Chondrocyte (in vitro differentiated cells): ENCODE measurements around the gene MCAM. TPM values are rescaled to one million over a fixed set of nuclear protein-coding genes. Genes with fewer than 3 reads are reported as not detected.

Source experiments
- DNase-seq: peaks from one replicate; pipeline ENCODE4 v3.0.0; 2021; ENCODE audit warnings: mixed read lengths, low spot score
- H3K27ac Mint-ChIP-seq: one replicate; pipeline ENCODE4 v1.8.0; 2021; ENCODE audit warnings: mild to moderate bottlenecking, moderate library complexity, mixed read lengths; ENCODE audit not compliant: unreplicated experiment
- H3K27me3 Mint-ChIP-seq: 2 replicates; pipeline ENCODE4 v1.8.0; 2021; ENCODE audit warnings: low read depth, mixed read lengths
- H3K36me3 Mint-ChIP-seq: 2 replicates; pipeline ENCODE4 v1.8.0; 2021; ENCODE audit warnings: low read depth, mixed read lengths
- H3K4me1 Mint-ChIP-seq: 2 replicates; pipeline ENCODE4 v1.8.0; 2021; ENCODE audit warnings: low read depth, mild to moderate bottlenecking, mixed read lengths
- H3K4me3 Mint-ChIP-seq: one replicate; pipeline ENCODE4 v1.8.0; 2021; ENCODE audit warnings: mild to moderate bottlenecking, moderate library complexity, mixed read lengths; ENCODE audit not compliant: unreplicated experiment
- H3K9me3 Mint-ChIP-seq: 2 replicates; pipeline ENCODE4 v1.8.0; 2021; ENCODE audit warnings: low read depth, mixed read lengths
- total RNA-seq: library from RNA; stranded (reverse); gene quantifications from 3 replicates; pipeline ENCODE4 v1.2.1, GENCODE V29; 2021
- TF ChIP-seq, protein P1 (sequence below): fragments of 200-600 bp; sonication (generic); IDR thresholded peaks from 2 replicates; pipeline ENCODE4 v1.5.0; 2021; ENCODE audit warnings: antibody characterized with exemption, mild to moderate bottlenecking, moderate library complexity

MCAM gene
- total RNA-seq, 1 donor from 2014 or later = 527 TPM

DNA sequence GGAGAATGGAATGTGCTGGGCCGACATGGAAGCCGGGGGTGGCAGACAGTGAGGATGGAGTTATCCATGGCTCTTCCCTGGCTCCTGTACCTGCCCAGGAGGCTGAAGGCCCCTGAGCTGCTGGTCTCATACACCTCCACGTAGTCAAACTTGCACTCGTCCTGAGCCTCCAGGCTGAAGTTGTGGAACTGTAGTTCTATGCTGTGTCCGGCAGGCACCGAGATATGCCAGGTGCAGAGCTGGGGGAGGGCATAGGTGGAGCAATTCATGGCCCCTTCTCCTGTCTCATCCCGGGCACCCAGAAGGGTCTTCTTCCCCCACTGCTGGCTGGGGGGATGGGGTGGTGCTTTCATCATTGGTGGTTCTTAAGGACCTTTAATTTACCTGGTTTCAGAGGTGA, 26.8 kb upstream of the MCAM start:
- Mint-ChIP-seq H3K36me3 (no peaks in the 10 kb centered on the region), H3K4me3 (no peak overlapping the region), H3K9me3 (no peaks in the 10 kb centered on the region), H3K4me1 (peaks cover 25% of the 10 kb centered on the region), H3K27ac (no peak overlapping the region), H3K27me3 (peaks cover 24% of the 10 kb centered on the region)
- TF ChIP-seq, protein P1, sequence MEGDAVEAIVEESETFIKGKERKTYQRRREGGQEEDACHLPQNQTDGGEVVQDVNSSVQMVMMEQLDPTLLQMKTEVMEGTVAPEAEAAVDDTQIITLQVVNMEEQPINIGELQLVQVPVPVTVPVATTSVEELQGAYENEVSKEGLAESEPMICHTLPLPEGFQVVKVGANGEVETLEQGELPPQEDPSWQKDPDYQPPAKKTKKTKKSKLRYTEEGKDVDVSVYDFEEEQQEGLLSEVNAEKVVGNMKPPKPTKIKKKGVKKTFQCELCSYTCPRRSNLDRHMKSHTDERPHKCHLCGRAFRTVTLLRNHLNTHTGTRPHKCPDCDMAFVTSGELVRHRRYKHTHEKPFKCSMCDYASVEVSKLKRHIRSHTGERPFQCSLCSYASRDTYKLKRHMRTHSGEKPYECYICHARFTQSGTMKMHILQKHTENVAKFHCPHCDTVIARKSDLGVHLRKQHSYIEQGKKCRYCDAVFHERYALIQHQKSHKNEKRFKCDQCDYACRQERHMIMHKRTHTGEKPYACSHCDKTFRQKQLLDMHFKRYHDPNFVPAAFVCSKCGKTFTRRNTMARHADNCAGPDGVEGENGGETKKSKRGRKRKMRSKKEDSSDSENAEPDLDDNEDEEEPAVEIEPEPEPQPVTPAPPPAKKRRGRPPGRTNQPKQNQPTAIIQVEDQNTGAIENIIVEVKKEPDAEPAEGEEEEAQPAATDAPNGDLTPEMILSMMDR = no peak
- DNase-seq = peak; percentile 37

DNA sequence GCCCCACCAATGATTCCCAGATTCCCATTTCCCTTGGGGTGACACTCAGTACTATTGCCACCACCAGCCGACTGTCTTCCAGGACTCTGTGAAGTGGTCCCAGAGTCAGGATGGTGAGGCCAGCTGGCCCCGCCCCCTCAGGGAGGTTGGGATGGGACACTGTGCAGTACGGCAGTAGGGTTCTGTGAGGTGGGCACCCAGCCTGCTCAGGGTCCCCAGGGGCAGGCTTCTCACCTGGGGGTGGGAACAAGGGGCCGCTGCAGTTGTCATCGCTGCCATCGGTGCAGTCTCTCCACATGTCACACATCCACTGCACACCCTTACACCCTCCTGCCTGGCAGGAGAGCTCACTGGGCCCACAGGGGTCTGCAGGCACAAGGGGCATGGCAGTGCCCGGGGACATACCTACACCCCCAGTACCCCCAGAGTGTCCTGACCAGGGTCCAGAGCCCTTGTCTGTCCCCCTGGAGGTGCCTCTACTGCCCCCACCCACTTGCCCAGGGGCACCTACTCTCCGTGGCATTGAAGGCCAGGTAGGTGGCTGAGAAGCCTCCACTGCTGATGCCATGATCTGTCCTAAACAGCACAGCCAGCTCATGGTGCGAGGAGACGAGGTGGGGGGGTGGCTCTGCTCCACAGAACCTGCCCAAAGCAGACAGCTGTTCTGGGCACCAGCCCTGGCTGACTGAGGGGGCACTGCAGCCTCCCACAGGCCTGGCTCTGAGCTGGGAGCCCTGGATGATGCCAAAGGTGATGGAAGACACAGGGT, 25.6 kb upstream of the MCAM start:
- Mint-ChIP-seq H3K36me3 (no peaks in the 10 kb centered on the region), H3K4me3 (no peak overlapping the region), H3K9me3 (no peaks in the 10 kb centered on the region), H3K27me3 (peaks cover 17% of the 10 kb centered on the region), H3K4me1 (peaks cover 37% of the 10 kb centered on the region), H3K27ac (no peak overlapping the region)
- TF ChIP-seq, protein P1 = no peak
- DNase-seq = peak; percentile 81

DNA sequence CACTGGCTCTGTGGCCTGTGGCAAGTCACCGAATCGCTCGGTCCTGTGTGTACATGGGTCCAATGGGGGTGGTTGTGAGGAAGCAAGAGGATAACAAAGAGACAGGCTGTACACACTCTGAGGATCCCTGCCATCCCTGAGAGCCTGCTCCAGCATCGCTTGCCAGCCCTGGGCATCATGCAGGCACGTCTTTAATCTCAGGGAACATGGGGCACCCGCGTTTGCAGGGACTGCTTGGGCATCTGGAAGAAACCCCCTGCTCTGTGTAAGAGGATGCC, 25.0 kb upstream of the MCAM start:
- Mint-ChIP-seq H3K9me3 (no peaks in the 10 kb centered on the region), H3K27me3 (peaks cover 14% of the 10 kb centered on the region), H3K27ac (no peak overlapping the region), H3K4me3 (no peak overlapping the region), H3K4me1 (peaks cover 37% of the 10 kb centered on the region), H3K36me3 (no peaks in the 10 kb centered on the region)
- TF ChIP-seq, protein P1 = no peak
- DNase-seq = peak; percentile 58

DNA sequence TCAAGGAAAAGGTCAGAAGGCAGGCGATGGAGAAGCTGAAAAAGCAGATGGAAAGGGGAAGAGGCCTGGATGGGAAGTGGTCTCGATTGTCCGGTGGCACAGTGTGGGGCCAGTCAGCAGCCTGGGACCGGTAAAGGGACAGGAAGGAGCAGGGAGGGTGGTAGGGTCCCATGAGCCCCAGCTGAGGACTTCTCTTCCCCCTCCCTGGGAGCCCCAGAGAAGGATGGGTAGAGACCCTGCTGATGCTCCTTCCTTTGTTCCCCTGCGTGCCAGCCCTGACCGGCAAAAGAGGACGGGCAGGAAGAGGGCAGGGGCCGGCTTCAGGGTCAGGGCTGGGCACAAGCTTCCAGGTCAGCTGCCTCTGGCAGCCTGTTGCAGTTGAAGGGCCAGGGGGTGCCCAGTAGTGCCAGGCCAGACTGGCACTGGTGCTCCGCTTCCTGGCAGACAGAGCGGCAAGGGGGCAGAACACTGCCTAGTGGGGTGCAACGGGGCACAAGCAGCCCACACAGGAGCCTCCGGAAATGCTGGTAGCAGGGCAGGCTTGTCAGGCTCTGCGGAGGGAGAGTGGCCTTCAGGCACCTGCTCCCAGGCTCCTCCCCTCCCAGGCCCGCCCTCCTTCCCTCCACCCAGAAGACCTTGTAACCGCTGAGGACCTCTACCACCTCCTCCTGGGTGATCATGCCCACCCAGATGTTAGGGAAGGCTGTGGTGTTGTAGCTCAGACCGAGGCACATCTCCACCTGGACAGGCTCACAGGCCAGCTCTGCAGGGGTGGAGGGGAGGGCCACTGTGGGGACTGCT, 24.5 kb upstream of the MCAM start:
- Mint-ChIP-seq H3K4me3 (peak overlapping the region; percentile 70), H3K4me1 (peaks cover 38% of the 10 kb centered on the region), H3K27ac (peak overlapping the region; percentile 82), H3K9me3 (no peaks in the 10 kb centered on the region), H3K27me3 (peaks cover 11% of the 10 kb centered on the region), H3K36me3 (no peaks in the 10 kb centered on the region)
- TF ChIP-seq, protein P1 = no peak
- peak; percentile 70 for DNase-seq

DNA sequence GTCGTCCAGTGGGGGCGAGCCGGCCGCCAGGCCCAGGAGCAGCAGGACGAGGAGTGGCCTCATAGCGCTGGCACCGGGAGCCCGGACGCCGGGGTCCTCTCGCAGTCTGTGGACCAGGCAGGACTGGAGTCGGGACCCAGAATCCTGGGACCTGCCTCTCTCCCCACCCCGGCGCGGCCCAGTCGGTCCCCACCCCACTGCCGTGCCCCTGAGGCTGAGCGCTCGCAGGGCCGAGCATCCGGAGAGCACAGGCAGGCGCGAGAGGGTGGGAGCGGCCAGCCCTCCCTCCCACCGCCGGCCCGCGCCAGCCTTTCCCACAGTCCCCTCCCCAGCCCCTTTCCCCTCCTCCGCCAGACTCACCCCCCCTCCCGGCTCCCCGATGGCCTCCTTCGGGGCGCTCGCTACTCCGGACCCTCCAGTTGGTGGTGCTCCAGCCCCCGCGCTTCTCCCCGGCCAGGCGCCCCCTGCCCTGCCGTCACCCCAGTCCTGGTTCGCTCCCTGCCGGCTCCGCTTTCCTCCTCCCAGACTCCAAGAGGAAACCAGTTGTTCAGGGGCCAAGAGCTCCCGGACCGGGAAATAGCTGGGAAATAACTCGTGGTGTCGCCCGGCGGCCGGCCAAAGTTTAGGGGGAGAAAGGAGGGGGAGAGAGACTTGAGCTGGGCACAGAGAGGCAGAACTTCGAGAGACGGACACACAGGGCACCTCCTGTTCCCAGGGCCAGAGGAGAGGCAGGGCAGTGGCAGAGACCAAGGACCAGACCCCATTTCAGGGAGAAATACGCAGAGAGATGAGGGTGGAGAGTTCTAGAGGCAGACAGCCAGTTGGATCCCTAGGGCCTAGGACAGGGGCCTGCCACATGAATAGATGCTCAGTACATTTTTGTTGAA, 23.6 kb upstream of the MCAM start, which contains the start of gene C1QTNF5:
Gene C1QTNF5, minus strand, starts transcription at position 549 of the 887 bp plus-strand sequence. Its CDS starts 486 bp downstream, at position 63.
- no peaks in the 10 kb centered on the region for H3K9me3 Mint-ChIP-seq

More for the DNA sequence above, 23.6 kb upstream of the MCAM start, which contains the start of gene C1QTNF5:
- Mint-ChIP-seq H3K4me3 (peak within 1 kb of the TSS; percentile 70), H3K4me1 (peaks cover 46% of the 10 kb centered on the region), H3K36me3 (no peaks in the 10 kb centered on the region), H3K27ac (peak within 1 kb of the TSS; percentile 82), H3K27me3 (peaks cover 11% of the 10 kb centered on the region)
- peak; percentile 84 for DNase-seq
- TF ChIP-seq, protein P1 = no peak
